ENCODE measurements around the gene FBXO24.

Gene FBXO24

GRCh38 chr7:100598425-100598824 lies 12.3 kb downstream of the FBXO24 start:
- no peak for DNase-seq

- DNase-seq, result no peak
These were observed 14.0 kb downstream of the FBXO24 start for GRCh38 chr7:100599911-100600729.

GRCh38 chr7:100600730-100601038 lies 14.6 kb downstream of the FBXO24 start:
- DNase-seq, result no peak

- peak; percentile 97 for DNase-seq
These were observed 17.0 kb downstream of the FBXO24 start for GRCh38 chr7:100602889-100603725.

- DNase-seq, result peak; percentile 57
These were observed 17.5 kb downstream of the FBXO24 start for GRCh38 chr7:100603726-100604027.

GRCh38 chr7:100604028-100604975 lies 18.2 kb downstream of the FBXO24 start:
- peak; percentile 92 for DNase-seq

- DNase-seq, result no peak
These were observed 19.1 kb downstream of the FBXO24 start for GRCh38 chr7:100604976-100605911.

- no peak for DNase-seq
These were observed 20.2 kb downstream of the FBXO24 start for GRCh38 chr7:100606313-100606712.

GRCh38 chr7:100607111-100607510 lies 21.0 kb downstream of the FBXO24 start:
- DNase-seq, result no peak

GRCh38 chr7:100609958-100610357 lies 23.8 kb downstream of the FBXO24 start:
- no peak for DNase-seq

GRCh38 chr7:100611983-100612729 lies 26.0 kb downstream of the FBXO24 start, which contains the start of gene MOSPD3:
Gene MOSPD3 (plus strand): TSS chr7:100612540. CDS start chr7:100612792, 252 bp downstream.
- DNase-seq, result peak; percentile 100

- no peak for DNase-seq
These were observed 26.7 kb downstream of the FBXO24 start for GRCh38 chr7:100612730-100613390.

- no peak for DNase-seq
These were observed 27.5 kb downstream of the FBXO24 start for GRCh38 chr7:100613412-100614175.

GRCh38 chr7:100614308-100614861 lies 28.3 kb downstream of the FBXO24 start:
- no peak for DNase-seq

- no peak for DNase-seq
These were observed 34.1 kb downstream of the FBXO24 start for GRCh38 chr7:100620239-100620638.

- DNase-seq, result no peak
These were observed 34.7 kb downstream of the FBXO24 start for GRCh38 chr7:100620804-100621203.

- no peak for DNase-seq
These were observed 35.4 kb downstream of the FBXO24 start for GRCh38 chr7:100621554-100621953.

- no peak for DNase-seq
These were observed 38.1 kb downstream of the FBXO24 start for GRCh38 chr7:100623951-100624824.

All from fibroblast of skin of right biceps (primary cell).